ENCODE results near the gene ROR1.

DNA sequence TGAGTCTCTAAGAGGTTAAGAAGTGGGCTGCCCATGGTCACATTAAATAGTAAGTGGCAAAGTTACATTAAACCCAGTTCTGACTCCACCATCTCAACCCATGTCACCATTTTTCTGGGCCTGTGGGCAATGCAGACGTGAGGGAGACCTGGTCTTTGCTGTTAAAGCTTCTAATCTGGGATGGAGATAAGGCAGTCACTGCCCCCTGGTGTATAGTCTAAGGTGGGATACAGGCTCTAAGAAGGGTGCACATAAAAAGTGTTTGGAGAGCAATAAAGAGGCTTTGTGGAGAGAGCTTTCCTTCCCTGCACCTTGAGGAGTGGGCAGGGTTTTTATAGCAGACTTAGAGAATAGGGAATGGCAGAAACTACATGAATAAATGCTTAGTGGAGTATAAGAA lies 141.3 kb downstream of the ROR1 start:
- TF ChIP-seq CTCF (IDR thresholded peaks at IDR 0.05), result peak; percentile 57
- no peak for TF ChIP-seq EZH2phosphoT487 (IDR thresholded peaks at IDR 0.05)
- TF ChIP-seq EZH2 (IDR thresholded peaks at IDR 0.05), result no peak

Measured in neural progenitor cell (in vitro differentiated cells).